ENCODE results near the gene DNAH7.
"Not testable (repeated sequence)": the region's sequence is repeated elsewhere in the genome, so short reads cannot be mapped to it uniquely, and the experiment has no call there.

Gene DNAH7

DNA sequence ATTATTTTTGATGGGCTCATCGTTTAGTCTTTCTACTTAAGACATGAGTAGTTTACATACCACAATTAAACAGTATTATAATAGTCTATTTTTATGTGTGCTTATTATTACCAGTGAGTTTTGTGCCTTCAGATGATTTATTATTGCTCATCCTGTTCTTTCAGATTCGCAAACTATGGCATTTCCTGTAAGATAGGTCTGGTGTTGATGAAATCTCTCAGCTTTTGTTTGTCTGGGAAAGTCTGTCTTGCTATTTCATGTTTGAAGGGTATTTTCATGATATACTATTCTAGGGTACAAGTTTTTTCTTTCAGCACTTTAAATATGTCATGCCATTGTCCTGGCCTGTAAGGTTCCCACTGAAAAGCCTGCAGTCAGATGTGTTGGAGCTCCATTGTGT, 101.3 kb downstream of the DNAH7 start:
- no peak for ATAC-seq
- DNase-seq, result no peak

DNA sequence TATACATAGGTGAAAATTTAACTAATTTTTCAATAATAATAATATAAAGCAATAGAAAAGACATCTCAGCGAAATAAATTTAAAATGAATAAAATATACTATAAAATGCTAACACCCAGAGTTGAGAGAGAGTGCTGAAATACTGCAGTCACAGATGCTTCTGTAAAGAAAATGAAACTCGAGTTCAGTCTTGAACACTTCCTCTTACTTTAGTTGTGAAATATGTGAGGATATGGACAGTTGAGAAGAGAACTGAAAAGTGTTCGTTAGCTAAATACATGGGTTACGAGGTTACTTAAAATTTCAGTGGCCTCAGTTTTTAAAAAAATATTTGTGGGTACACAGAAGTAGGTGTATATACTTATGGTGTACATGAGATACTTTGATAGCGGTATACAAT, 106.8 kb downstream of the DNAH7 start:
- ATAC-seq, result no peak
- no peak for DNase-seq

DNA sequence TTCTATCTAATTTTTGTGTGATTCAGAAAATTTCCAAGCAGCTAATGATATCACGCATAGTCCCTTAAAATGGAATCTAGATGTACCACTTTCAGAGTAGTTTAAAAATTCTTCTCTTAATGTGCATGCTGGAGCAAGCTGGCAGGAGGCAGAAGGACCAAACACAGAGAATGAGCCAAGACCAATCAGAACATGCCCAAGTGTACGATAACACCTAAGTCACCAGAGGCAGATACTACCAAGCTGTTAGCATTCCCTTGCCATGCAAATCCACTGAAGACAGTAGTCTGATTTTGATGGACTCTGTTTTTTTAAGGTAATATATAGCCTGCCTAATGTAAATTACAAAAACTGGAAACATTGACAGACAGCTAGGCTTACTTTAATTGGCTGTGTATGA, 109.3 kb downstream of the DNAH7 start:
- ATAC-seq (no peak), DNase-seq (no peak)

DNA sequence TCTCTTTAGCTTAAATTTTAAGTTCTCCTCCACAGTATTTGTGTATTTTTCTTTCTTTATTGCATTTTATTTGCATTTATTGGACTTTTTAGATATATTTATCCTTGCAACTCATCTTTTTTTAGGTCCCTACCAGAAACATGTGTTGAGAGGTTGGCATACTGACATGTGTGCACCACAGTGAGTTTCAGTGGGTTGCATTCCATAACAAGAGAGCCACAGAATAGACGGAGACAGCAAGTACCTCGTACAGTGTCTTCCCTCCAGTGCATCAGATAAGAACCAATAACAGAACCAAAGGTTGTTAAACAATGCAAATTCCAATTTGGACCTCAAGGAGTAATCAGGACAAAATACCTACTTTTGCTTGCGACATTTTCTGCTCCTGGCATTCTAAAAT, 111.9 kb downstream of the DNAH7 start:
- ATAC-seq (no peak), DNase-seq (no peak)

DNA sequence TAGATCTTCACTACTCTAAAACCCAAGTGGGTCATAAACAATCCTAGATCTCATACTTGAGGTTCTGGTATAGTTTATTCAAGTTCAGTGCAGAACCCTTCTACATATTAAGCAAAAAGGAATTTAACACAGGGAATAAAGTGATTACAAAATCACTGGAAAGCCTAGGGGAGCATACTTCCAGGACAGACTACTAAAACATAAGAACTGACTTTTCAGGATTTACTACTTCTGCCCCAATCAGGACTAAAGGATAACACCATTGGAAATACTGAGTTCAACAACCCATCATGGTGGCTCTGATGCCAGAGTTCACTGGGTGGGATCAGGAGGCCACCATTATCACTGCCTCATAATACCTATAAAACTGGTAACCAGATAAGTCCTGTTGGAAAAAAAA, 123.6 kb downstream of the DNAH7 start:
- no peak for ATAC-seq
- no peak for DNase-seq

DNA sequence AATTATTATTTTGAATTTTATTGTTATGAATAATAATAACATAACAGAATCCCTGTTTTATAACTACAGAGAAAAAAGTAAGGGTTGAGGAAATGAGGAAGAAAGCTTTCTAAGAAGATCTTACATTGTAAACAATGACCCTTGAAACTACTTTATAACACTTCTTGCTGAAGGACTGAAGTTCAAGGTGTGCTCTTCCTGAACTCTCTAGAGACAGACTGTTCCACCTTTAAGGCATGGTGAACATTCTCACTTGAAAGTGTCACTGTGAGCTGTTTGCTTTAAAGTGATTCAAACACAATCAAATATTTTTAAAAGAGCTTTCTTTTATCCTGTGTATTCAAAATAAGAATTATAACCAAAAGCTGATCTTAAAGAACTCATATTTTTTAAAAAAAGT, 131.5 kb downstream of the DNAH7 start:
- no peak for DNase-seq
- ATAC-seq, result no peak

DNA sequence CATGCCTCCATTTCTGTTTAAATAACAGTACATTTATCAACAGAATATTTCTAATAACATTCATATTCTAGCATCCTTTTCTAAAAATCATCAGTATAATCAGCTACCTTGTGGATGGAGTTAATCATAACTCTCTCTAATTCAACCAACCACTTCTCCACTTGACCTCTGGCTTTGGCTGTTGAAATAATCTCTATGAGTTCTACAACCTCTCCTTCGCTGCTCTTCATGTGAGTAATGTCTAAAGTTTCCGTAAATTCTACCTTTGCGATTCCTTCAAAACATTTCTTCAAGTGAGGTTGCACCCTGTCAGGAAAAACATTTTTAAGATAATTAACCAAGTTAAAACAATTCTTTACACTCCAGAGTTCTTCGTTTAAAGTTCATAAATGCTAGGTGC, 134.2 kb downstream of the DNAH7 start:
- ATAC-seq, result no peak

DNA sequence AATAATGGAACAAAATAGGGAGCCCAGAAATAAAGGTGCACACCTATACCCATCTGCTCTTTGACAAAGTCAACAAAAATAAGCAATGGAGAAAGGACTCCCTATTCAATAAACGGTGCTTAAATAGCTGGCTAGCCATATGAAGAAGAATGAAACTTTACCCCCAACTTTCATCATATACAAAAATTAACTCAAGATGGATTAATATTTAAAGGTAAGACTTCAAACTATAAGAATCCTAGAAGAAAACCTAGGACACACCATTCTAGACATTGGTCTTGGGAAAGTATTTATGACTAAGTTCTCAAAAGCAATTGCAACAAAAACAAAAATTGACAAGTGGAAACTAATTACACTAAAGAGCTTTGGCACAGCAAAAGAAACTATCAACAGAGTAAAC, 139.1 kb downstream of the DNAH7 start:
- ATAC-seq (no peak), DNase-seq (no peak)

More for the DNA sequence above, 134.2 kb downstream of the DNAH7 start:
- DNase-seq, result no peak

DNA sequence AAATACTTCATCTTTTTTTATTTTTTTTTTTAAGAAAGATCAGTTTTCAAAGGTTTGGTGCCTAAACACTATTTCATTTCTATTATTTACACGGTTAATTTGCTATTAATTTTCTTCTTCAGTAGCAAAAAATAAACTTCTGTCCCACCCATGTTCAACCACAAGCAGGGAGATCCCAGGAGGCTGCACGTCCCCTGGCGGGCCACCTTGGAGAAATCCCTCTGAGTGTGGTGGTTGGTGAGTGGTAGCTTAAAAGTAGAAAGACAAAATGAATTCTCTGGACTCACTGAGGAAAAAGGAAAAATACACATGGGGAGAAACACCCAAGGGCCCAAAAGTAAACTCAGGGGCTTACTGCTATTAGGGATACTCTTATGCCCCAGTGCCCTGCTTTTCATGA, 143.5 kb downstream of the DNAH7 start:
- ATAC-seq, result no peak
- DNase-seq, result no peak

DNA sequence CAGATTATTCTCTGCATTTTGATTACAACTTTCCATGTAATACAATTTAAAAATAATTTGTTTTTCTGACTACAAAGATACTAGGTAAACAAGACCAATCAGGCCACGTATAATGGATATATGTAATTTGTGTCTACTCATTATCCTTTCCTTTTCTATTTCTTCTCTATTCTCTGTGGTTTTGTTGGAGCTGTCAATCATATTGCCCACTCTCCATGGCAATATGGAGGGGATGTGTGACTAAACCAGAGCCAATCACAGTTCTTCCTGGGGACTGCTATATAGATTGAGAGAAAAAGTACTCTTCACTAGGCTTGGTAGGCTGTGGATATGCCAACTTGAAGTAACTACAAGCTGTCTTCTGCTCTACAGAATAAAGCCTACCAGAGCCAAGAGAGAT, 144.7 kb downstream of the DNAH7 start:
- DNase-seq, result no peak
- ATAC-seq, result no peak

DNA sequence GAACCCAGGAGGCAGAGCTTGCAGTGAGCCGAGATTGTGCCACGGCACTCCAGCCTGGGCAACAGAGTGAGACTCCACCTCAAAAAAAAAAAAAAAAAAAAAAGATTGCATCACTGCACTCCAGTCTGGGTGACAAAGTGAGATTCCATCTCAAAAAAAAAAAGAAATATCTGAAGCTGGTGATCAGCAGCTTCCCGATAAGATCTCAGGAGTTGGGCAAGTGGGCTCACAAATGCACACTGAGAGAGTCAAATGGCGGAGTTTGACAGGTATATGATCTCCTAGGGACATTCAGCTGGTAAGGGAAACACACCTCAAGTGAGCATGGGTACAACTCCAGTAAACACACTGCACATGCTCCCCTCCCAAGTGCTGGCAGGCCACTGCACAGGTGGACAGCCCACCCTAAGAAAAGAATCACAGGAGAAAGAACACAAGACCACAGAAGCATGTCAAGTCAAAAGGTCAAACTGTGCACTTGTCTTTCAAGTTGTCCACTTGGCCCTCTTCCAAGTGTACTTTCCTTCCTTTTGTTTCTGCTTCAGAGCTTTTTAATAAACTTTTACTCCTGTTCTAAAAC, 151.5 kb downstream of the DNAH7 start:
- not testable (repeated sequence) for DNase-seq

DNA sequence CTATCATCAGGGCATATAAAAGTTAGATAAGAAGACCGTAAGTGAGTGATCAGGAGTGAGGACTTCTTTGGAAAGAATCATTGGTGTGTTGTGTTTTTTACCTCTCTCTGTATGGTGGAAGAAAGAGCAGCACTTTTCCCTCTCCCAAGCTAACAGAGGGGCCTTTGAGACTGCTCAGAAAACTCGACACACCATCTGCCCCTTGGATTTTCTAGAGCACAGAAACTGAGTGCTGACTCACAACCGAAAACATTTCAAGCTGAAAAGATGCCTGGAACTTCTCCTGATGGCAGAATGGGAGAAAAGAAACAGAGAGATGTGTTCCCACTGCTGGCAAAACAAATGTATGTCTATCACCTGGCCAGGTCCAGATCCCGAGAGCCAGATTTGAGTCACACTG, 156.6 kb downstream of the DNAH7 start:
- DNase-seq, result no peak
- no peak for ATAC-seq

More for the DNA sequence above, 151.5 kb downstream of the DNAH7 start:
- ATAC-seq, result not testable (repeated sequence)

DNA sequence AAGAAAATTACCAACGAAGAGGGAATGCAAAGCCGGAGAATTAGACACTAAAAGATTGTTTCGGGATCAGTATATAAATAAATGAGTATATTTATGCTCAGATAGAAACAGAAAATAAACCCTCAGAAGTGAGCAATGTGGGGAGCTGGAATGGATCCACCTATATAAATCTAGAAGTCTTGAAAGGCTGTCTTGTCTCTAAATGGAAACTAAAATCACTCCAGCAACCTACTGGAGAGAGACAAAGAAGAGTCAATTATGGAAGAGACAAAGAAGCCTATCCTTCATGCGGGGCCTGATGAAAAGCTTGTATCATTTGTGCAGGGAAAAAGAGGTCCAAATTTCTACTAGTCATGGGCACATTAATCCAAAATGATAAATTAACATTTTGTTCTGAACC, 158.1 kb downstream of the DNAH7 start:
- ATAC-seq, result no peak
- DNase-seq, result no peak

DNA sequence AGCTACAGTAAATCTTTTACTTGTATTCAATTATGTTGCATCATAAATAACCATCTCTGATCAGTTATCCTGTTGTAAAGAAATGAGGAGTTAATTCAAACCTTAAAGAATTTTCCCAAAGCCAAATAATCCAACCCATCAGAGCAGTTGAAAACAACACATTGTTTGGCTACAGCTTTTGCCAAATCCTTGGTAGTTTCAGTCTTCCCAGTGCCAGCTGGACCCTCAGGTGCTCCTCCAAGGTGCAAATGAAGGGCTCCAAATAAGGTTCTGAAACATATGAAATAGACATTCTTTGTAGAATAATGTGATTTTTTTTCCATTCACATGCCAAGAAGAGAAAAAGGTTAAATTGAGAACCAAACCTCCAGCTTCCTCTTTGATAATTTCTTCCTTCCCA, 158.7 kb downstream of the DNAH7 start:
- no peak for DNase-seq

DNA sequence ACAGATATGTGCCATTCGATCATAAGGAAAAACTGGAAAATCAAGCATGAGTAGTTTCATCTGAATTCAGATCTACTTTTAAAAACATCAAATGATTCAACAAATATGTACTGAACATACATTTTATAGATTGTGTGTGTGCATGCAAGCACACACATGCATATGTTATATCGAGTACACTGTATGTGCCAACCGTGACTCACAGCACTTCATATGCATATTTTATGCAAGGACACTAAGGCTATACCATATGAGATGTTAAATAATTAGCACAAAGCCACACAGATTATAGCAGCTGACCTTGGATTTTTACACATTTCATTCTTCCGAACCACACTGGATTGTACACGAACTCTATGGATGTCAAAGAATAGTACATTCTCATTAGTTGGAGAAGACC, 161.2 kb downstream of the DNAH7 start:
- DNase-seq (no peak), ATAC-seq (no peak)

More for the DNA sequence above, 158.7 kb downstream of the DNAH7 start:
- no peak for ATAC-seq

DNA sequence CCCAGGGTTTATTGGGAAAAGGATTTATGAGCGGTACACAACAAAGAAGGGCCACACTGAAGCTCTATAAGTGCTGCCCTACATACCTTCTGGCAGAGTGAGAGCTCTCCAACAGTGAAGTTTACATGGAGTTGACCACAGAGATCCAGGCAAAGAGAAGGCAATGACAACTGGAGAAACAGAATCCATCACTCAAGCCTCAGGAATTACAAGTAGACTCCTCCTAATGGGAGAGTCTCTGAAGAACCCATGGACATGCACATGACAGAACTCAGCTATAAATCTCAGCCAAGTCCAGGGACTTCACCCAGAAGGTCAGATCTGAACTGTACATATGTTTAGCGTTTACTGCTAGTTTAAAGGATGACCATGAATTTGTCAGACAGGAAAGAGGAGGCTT, 164.7 kb downstream of the DNAH7 start:
- DNase-seq (no peak), ATAC-seq (no peak)

DNA sequence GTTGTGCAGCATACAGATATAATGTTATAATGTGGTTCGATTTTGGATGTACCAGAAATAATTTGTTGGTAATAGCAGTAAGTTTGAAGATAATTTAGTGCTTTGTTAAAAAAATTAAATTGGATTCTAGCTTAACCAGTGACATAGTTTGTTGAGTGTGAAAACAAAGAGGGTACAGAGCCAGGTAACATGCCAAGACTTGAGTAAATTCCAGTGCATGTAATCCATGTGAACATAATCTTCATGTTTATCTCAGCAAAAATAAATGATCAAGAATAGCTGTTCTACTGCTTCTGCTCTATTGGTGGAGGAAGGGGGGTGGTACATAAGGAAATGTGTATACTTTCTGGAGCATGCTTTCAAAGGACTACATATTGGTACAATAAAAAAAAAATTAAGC, 165.8 kb downstream of the DNAH7 start:
- no peak for DNase-seq
- ATAC-seq, result no peak

DNA sequence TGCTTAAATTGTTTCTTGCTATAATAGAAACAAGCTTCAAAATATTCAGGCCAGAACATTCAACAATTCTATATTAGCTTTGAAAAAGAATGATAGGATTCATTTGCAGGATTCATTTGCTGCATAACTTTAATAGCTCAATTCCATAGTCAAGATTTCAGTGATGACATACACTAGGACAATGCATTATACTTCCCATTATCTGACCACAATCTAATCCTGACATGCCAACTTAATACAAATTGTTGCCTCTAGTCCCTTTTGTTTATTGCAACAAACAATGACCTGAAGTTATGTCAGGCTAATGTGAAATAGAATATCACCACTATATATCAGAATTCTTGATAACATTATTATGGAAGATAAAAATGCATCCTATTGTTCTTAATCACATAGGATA, 169.4 kb downstream of the DNAH7 start:
- ATAC-seq (no peak), DNase-seq (no peak)

DNA sequence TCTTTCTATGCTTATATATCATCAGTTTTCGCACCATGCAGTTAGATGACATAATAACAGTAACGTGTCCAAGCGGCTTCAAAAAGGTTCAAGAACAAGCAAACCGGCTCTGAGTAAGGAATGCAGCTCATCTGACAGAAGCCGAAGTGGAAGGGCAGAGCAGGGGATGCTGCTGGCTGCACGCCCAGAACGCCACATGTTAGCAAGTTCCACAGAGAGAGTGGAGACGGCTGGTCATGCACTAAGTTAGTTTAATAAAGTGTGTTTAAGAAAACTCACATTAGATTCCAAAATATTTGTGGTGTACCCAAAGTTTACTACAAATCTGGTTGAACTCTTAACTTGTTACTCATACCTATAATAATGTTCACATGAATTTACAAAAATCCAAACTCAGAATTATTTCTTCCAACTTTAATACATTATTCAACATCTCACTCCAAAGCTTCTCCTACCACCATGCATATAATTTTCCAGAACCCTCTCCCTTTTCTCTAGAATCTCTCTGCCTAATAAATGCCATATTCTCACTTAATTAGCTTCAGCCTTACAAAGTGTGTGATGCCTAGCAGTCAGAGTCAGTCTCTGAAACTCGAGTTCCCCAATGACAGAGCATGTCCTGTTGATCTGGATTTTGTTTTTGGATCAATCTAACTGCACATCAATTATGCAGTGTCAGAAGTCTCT, 170.0 kb downstream of the DNAH7 start:
- DNase-seq (no peak), ATAC-seq (no peak)

DNA sequence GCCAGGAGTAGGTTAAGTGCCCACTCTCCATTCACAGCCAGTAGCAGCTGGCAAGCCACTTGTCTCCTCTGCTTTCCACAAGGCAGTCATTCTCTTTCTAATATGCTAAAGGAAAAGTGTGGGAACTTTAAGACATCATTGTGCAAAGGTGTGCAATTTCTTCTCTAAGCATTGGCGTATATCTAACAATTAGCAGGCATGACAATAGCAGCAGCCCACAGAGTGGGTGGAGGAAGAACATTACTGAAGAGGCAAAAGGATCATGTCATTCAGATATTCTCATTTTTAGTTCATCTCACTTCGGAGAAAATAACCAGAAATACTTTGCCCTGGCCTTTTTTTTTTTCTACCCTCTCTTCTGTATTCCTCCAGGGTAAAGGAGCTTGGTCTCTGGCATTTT, 177.6 kb downstream of the DNAH7 start:
- DNase-seq (no peak), ATAC-seq (no peak)

DNA sequence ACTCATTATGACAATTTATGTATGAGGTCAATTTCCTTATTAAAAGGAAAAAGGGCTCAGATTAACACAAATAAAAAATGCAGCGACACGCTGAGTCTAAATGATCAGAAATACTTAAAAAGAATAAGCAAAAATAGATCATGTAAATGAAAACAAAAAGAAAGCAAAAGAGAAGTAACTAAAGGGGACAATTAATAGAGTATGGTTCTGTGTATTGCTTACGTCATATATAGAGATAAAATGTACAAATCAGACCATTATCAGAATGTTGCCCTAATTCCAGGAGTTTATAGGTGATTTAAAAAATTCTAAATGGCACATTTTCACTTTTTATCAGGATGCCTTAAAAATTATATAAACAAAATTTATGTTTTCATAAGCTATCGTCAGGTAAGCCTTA, 189.5 kb downstream of the DNAH7 start:
- ATAC-seq (no peak), DNase-seq (no peak)

DNA sequence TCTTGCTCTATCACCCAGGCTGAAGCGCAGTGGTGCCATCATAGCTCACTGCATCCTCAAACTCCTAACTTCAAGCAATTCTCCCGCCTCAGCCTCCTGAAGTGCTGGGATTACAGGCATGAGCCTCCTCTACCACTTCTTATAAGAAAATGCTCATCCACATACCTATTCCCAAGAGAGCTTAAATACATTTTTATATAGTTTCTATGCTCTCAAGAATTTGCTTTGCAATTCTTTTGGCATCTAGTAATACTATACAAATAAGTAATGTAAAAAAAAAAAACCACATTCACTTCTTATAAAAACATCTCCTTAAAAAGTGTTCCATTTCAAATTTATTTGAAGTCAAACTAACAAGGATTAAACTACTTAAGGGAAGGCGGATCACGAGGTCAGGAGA, 197.3 kb downstream of the DNAH7 start:
- ATAC-seq (no peak), DNase-seq (no peak)

DNA sequence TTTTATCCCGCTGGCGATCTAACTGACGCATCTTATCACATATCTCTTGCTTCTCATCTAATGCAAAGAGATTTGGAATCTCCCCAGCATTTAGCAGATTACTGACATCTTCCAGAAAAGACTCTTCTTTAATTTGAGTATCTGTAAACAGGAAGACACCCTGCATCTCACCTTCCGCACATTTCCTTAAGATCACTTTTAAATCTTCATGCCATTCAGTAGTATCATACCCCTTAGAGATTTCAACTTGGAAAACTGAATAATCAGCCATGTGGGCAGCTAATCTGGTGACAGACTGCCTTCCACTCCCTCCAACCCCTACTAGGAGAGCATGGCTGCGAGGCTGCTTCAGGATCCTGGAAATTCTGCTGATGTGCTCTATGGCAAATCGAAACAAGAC, 204.3 kb downstream of the DNAH7 start:
- ATAC-seq (no peak), DNase-seq (no peak)

DNA sequence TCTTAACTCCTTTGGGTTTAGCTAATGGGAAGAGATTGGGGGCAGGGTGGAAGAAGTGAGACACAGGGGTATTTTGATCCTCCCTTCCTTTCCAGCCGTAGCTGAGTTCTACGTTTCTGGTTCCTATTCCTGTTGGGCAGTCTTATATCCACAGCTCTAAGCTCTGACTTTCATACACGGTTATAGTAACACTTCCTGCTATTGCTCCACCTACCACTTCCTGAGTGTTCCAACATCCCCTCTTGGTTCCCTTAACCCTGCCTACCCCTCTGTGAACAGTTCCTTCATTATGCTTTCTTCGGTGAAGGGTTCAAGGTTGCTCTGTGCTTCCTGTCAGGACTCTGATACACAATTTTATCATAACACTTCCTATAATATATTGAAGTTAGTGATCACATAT, 205.1 kb downstream of the DNAH7 start:
- no peak for DNase-seq
- no peak for ATAC-seq

DNA sequence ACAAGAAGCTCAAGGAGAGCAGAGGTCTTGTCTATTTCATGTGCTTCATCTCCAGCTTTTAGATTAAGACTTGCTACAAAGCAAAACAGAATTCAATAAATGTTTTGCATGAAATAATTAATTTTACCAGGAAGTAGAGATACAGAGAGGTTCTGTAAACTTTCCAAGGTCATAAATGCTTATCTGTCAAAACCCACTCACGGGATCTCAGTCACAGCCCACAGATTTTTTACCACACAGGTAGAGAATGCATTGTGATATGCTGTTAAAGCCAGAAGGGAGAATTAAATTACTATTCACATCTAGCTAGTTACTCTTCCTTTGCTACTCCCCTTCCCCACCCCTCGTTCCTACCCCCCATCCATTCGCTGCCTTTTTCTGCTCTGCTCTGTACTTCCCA, 205.5 kb downstream of the DNAH7 start:
- ATAC-seq (no peak), DNase-seq (no peak)

Data from stimulated activated naive CD8-positive, alpha-beta T cell treated with anti-CD3 and anti-CD28 coated beads, Interleukin-15, Interleukin-2, amounts not matched to agents 100 U/mL and 50 U/mL, for 24 hours (primary cell).